GM18870 (cell line): ENCODE results near the gene SPINK5.
"Not testable (repeated sequence)": the region's sequence is repeated elsewhere in the genome, so short reads cannot be mapped to it uniquely, and the experiment has no call there.

Experiments
- ATAC-seq: cut with Tn5 transposase; IDR thresholded peaks from one replicate; pipeline ENCODE4 v1.9.1; 2021; ENCODE audit warnings: moderate library complexity; ENCODE audit not compliant: unreplicated experiment

The SPINK5 gene, protein sequence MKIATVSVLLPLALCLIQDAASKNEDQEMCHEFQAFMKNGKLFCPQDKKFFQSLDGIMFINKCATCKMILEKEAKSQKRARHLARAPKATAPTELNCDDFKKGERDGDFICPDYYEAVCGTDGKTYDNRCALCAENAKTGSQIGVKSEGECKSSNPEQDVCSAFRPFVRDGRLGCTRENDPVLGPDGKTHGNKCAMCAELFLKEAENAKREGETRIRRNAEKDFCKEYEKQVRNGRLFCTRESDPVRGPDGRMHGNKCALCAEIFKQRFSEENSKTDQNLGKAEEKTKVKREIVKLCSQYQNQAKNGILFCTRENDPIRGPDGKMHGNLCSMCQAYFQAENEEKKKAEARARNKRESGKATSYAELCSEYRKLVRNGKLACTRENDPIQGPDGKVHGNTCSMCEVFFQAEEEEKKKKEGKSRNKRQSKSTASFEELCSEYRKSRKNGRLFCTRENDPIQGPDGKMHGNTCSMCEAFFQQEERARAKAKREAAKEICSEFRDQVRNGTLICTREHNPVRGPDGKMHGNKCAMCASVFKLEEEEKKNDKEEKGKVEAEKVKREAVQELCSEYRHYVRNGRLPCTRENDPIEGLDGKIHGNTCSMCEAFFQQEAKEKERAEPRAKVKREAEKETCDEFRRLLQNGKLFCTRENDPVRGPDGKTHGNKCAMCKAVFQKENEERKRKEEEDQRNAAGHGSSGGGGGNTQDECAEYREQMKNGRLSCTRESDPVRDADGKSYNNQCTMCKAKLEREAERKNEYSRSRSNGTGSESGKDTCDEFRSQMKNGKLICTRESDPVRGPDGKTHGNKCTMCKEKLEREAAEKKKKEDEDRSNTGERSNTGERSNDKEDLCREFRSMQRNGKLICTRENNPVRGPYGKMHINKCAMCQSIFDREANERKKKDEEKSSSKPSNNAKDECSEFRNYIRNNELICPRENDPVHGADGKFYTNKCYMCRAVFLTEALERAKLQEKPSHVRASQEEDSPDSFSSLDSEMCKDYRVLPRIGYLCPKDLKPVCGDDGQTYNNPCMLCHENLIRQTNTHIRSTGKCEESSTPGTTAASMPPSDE

GRCh38 chr5:148063861-148064260, at the start of gene SPINK5:
Gene SPINK5, plus strand, starts transcription at chr5:148063980. Its CDS starts 65 bp downstream, at chr5:148064045.
- no peak for ATAC-seq

GRCh38 chr5:148014276-148014675, 49.5 kb upstream of the SPINK5 start:
- ATAC-seq, result no peak

DNA sequence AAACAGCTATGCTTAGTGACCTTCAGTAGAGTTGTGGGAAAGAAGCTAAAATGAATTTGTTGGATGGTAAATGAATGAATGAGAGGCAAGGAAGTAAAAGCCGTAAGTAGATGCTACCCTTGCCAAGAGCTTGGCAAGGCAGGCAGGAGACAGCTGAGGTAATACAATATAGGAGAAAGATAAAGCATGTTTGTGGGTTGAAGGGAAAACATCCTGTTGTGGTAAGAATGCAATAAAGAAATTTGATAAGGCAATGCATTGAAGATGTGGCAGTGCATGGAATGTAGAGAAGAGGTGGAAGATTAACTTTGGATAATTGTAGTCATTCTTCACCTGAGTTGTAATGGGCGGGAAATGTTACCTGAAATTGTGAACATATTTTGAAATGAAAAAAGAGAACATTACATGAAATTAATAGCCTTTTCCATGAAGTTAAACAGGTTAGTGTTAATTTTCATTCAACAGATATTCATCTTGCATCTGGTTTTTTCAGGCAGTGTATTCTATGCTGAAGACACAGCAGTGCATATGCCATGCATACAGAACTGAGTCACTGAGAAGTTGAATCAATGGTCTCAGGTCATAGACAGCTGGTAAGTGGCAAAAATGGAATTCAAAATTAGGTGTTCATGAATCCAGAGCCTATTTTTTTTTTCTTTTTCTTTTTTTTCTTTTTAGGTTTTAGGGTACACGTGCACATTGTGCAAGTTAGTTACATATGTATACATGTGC, 43.4 kb upstream of the SPINK5 start:
- ATAC-seq, result no peak

- no peak for ATAC-seq
Observed at GRCh38 chr5:148027505-148027904, 36.3 kb upstream of the SPINK5 start.

DNA sequence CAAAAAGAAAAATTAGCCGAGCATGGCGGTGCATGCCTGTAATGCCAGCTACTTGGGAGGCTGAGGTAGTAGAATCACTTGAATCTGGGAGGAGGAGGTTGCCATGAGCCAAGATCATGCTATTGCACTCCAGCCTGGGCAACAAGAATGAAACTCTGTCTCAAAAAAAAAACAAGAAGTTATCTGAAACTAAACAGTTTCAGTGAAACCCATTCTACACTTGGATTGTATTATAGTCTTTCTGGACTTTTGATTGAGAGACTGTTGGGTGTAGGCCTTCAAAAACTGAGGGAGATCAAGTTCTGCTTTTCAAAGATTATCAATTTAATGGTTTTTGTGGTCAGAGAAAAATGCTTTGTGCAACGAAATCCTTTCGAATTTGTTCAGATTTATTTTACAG, 34.6 kb upstream of the SPINK5 start:
- no peak for ATAC-seq

DNA sequence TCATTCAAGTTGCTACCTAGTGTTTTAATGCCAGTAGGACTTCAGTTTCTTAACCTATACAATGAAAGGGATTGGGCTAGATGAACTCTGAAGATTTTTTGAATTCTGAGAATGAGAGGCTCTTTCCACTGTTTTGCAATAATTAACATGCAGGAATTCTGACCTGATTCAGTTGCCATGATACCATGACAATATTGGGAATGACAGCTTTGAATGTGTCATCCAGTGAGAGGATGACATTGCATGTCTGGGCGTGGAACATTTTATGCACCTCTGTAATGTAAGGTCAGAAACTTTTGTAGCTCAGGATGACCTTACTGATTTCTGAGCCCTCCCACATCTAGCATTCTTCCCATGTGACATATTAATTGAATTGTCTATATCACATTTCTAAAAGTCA, 30.6 kb upstream of the SPINK5 start:
- no peak for ATAC-seq

- no peak for ATAC-seq
Observed at GRCh38 chr5:148035676-148036075, 28.1 kb upstream of the SPINK5 start.

- ATAC-seq, result no peak
Observed at GRCh38 chr5:148042881-148043280, 20.9 kb upstream of the SPINK5 start.

DNA sequence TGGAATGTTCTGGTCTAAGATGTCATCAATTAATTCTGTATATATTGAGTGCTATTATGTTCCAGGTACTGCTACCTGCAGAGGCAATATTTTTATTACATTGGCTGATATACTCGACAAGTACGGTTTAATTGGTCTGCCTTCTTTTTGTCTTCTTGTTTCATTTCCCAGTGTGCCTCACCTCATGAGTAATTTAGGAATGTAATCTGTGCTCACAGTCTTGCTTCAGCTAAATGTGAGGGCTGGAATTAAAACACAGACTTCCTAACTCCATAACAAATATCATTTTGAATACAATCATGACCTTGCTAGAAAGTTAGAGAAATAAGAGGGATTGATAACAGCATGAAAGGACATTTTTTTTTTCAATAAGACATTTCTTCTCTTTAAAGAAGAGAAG, 20.1 kb upstream of the SPINK5 start:
- no peak for ATAC-seq

GRCh38 chr5:148055160-148055559, 8.6 kb upstream of the SPINK5 start:
- ATAC-seq, result not testable (repeated sequence)

- no peak for ATAC-seq
Observed at GRCh38 chr5:148060309-148060708, 3.5 kb upstream of the SPINK5 start.

GRCh38 chr5:148060881-148061280, 2.9 kb upstream of the SPINK5 start:
- ATAC-seq, result no peak

DNA sequence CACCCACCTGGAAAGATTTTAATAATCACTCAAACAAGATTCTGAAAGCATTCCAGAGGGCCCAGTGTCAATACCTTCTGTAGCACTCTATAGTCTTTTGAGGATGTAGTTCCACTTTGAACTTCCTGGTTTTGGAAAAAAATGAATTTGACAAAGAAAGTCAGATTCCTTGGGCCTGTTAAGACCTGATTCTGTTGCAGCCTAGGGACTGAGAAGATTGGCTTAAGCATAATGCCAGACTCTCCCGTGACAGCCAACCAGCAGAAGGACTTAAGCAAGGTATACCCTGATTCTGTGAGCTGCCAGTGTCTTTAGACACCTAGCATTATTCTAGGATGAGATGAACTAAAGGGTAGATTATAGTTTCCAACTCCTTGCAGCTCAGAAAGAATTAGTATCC, 6.8 kb downstream of the SPINK5 start:
- ATAC-seq, result no peak

GRCh38 chr5:148072207-148072606, 8.4 kb downstream of the SPINK5 start:
- ATAC-seq, result no peak

GRCh38 chr5:148075529-148075928, 11.7 kb downstream of the SPINK5 start:
- ATAC-seq, result no peak

DNA sequence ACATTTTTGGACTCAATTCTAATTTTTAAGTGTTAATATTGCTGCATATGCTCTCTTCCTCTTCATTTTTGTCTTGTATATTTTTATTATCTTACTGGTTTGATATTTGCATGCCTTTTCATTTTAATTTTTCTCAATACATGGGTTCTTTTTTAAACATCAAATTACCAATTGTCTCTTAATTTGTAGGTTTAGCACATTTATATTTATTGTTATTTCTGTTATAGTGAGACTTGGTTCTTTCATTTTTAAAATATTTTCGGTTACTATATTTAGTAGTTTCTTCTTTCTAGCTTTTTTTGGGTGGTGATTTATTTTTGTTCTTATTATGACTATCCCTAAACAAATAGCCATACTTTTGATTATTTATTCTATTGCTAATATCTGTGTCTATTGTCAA, 19.4 kb downstream of the SPINK5 start:
- no peak for ATAC-seq

DNA sequence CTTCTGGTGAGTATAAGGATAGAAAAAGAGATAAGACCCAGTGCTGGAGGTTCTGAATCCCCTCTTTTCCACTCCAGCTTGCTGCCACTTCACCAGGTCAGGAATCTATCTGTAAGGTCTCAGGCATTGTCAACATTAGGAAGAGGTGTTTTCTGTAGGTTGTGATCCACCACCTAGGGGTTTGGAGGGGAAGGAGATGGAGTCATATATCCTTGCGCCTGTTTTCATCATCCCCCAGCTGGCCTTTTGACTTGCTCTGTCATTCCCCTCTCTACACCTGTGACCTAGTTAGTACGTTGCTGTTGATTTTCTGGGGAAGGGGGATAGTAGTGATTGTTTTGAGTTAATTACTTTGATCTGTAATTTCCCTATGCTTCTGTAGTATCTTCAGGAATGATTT, 20.5 kb downstream of the SPINK5 start:
- ATAC-seq, result no peak

GRCh38 chr5:148085310-148085709, 21.5 kb downstream of the SPINK5 start:
- ATAC-seq, result no peak

DNA sequence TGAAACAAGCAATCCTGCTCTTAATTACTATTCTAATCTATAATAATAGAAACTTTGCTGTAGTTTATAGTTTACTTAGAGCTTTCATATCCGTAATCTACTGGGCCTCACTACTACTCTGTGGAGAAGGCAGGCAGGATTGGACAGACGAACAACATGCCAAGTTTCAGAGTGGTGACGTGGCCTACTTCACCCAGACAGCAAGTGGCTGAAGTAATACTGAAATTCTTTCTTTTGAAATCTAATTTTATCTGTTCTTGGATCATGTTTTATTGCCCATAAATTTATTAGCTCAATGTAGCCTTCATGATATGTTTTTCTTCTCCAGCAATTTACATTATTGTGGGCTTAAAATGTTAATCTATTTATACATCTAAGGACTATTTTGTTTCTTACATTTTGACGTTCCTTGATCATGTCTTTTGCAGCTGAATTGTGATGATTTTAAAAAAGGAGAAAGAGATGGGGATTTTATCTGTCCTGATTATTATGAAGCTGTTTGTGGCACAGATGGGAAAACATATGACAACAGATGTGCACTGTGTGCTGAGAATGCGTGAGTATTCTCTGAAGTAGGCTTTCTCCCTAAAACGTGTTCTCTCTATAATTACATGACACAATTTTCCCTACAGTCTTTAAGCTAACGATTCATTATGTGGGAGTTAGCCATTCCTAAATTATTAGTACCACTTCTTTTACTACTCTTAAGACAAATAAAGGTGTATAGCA, 22.4 kb downstream of the SPINK5 start:
- ATAC-seq, result no peak

- ATAC-seq, result no peak
Observed at GRCh38 chr5:148090146-148090772, 26.5 kb downstream of the SPINK5 start.
